Fibroblast of skin of scalp (primary cell): Measurements from ENCODE around the gene UNK.
A peak's percentile ranks its signal among the peaks of the same experiment; 100 is the strongest.
"Not testable (repeated sequence)": the region's sequence is repeated elsewhere in the genome, so short reads cannot be mapped to it uniquely, and the experiment has no call there.

ENCODE experiments used
- DNase-seq: peaks from one replicate; pipeline ENCODE4 v3.0.0-alpha.2; 2013

Gene UNK

DNA sequence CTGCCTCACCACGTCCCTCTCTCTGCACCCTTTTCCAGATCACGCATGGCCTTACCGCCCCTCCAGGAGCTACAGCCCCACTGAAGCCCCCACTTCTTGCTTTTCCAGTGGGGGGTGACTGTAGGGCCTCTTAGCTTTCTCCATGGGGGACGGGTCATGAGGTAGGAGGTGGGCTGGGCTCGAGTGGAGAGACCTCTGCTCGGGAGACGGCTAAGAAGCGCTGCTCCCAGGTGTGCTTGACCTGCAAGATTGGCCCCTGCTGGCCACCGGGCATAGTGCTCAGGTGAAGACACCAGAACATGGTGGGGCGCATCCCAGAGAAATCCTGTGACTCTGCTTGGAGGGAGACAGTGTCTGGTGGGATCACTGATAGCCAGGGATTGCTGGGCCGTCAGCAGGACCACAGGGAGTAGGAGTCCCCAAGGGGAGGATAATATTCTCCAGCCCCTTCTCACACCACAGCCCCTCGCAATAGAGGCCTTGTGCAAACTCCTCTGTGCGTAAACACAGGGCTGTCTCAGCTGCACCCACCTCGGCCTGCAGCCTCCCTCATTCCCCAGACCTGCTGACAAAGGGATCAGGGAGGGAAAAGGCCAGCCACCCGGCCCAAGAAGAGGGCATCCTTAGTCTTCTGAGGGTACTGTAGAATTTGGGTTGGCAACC lies 10.7 kb upstream of the UNK start:
- no peak for DNase-seq

DNA sequence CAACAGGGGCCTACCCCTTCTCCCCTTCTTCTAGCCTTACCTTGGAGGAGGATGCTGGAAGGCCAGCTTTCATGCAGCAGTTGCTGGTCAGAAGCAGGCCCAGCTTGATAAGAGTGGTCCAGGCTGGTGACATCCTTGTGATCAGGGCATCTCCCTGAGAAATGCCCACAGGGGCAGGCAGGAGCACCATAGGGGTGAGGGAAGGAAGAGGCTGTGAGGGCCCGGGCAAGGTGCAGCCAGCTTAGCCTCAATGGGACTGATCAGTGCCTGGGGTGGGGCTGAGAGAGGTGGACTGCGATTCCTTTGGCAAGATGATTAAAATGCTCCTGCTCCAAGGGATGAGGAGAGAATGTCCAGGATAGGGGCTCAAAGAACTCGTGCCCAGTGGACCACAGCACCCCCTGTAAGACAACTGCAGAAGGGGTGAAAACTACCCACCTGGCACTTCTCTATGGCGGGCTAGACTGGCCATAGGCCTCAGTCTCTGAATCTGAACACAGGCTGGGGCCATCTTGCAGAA lies 10.1 kb upstream of the UNK start:
- no peak for DNase-seq

DNA sequence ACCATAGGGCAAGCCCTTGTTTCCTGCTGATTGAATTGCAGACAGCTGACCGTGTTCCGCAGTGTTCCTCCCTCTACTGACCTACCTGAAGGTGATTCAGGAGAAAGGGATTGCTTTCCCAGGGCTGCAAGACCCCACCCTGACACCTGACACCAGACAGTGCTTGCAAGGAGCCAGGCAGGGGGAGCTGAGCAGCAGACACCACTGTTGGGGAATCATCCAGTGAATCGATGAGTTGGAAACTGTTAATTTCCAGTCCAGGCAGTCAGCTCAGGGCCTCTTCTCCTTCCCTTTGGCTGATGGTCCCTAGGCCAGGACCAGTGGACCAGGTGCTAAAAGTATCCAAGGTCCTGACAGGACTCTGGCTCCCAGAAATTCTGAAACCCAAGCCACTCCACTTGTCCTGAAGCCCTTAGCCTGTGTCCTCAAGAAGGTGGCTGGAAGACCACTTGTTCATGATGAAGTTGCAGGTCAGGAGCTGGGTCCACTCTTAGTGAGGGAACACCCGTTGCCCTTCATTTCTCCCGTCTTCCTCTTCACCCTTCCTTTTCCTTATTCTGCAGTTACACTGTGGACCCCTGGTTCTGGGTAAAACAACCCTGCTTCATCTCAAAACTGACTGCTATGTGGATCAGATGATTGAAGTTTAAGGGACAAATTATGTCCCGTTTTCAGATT lies 9.5 kb upstream of the UNK start:
- DNase-seq: peak; percentile 43

DNA sequence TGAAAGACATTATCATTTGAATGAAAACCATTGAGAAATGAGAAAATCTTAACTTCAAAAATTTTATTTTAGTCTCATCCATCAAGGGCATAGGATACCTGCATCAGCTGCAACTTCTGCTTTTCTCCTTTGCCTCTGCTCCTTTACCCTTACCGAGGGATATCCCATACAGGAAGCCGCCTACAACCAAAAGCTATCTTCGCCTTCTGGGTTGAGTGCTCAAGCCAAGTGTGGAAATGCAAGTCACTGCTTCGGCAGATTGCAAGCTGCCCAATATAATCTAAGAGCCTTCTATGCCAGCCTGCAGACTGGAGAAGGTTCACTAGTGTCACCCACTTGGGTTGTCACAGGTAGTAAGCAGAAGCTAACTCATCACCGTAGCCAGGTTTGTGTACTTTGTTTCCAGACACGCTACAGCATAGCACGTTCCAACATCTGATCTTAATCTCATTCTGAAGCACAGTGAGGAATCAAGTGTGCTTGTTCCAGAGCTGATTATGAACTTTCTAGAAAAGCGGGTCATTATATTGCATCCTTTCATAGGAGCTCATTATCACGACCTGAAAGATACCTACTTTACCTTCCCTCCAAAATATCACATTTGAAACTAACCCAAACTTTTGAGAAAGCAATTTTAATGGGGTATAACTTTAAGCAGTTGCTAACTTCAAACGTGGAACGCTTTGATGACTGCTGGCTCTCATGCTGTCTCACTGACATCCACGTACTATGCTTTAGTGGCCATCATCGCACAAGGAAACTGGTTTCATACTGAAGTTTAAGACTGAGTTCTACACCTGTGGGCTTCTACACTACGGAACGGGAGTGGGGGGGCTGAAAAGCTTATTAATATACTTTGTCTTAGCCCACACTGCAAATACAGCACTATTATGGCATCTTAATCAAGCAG lies 8.0 kb upstream of the UNK start:
- DNase-seq: peak; percentile 23

DNA sequence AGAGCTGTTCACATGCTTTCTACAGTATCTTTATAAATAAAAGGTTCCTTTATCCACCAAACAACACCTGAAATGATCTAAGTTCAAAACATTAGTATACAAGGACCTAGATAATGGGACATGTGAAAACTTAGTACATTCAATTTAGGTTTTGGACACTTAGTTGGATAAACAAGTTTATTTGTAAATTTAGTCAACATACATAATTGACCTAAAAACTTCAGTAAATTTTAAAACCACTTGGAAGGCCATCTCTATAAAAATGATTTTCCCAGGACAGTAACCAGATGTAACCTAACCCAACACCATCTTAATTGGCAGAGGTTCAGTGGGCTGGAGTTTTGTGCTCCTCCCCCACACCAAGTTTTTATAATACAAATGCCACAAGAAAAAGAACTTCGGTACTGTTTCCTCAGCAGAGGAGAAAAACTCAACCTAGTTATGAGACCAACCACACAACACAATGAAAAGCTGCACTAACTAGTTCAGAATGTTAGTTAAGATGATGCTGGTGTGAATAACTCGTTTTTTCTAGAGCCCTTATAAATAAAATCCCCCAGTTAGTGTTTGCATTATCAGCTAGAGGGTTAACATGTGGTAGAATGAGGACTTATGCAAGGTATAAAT lies 7.2 kb upstream of the UNK start:
- DNase-seq: peak; percentile 21

DNA sequence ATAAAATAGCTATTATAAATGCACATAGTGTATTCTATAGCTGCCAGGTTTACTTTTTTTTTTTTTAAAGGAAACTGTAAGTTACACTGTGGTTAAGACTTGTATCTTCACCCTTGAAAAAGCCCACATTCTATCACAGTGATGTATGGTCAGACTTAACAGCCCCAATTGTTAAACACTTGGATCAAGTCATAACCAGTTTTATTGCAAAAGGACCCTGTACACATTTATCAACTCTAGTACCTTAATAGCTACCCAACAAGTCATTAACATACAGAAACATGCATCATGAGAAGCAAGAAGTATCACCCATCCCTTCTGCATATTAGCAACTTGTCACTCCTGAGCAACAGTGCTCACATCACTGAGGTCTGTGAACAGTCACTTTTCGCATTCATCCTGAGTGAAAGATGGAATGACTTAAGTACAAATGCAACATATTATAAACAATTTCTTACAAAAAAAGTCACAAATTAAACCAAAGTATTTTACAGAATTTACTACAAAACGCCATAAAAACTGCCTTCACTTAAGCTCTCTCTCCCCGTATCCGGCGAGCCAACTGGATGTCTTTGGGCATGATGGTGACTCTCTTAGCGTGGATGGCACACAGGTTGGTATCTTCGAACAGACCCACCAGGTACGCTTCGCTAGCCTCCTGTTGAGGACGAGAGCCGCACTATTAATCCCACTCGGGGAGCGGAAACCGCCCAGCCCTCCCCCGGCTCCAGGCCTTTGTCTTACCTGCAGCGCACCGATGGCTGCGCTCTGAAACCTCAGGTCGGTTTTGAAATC lies 6.3 kb upstream of the UNK start:
- not testable (repeated sequence) for DNase-seq

DNA sequence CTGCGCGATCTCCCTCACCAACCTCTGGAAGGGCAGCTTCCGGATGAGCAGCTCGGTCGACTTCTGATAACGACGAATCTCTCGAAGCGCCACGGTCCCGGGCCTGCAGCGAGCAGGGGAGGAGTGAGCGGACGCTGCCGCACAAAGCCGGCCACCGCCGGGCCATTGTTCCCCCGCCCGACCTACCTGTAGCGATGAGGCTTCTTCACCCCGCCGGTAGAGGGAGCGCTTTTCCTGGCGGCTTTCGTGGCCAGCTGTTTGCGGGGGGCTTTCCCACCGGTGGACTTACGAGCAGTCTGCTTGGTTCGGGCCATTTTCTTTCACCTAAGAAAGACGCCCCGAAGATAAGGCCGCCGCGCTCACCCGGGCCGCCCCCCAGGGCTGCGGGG lies 5.8 kb upstream of the UNK start:
- no peak for DNase-seq

DNA sequence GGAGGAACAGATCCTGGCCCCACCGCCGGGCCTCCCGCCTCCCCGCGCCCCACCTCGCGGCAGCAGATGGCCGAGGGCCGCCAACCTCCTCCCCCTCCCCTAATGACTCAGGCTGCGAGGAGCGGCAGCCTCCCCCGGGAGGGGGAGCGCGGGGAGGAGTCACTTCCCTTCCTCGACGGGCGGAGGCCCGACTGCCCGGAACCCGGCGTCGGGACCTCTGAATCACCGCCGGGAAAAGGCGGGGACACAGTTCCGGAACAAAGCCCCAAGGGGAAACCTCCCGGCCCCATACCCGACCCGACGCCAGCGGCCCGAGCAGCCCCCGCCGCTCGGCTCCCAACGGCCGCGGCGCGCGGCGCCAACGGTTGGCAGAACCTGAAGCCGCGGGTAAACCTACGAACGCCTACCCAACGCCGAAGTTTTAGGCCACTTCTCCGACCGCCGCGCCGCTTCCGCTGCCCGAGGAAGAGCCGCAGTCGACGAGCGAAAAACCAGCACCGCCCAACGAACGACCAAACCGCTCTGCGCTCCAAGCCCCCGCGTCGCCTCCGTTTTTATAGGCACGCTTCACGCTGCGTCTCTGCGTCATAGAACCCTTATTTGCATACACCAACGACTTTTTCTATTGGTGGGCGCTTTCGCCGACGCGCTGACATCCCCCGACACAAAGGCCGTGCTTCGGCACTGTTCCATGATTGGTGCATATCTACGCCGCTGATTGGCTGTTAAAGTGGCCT lies 5.2 kb upstream of the UNK start:
- DNase-seq: peak; percentile 100

DNA sequence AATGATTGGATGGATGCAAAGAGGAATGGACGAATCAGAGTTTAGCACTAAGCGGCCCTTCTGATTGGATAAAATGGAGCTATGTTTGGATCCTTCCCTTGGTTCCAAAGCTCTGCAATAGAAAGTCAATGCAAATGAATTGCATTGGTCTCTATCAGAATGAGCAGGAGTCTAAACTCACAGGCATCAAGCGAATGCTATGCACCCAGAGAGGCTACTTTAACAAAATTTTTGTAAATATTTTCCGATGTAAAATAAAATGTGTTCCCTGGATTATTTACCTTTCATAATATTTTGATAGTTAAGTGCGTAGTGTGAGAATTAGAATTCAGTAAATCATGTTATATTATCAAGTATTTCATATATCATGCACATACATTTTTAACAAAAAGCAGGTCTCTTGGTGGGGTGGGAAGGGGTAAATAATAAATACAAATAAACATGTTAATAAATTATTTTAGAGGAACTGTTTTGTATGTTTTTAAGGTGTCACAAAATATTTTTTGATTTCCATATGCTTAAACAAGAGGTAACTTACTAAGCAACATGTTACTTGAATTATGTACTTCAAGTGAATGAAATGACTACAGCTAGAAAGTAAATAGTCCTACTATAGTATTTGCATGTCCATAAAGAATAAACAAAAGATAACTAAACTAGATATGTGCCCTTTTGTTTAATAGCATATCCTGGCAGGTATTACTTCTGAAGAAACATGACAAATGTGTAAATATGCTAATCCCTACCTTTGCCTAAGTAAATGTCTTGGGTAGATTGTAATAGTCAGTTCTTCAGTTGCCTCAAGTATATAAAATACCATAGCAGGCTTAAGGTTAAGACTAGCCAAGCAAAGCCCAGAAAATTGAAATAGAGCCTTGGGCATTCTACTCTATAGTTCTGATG lies 4.4 kb upstream of the UNK start:
- no peak for DNase-seq

DNA sequence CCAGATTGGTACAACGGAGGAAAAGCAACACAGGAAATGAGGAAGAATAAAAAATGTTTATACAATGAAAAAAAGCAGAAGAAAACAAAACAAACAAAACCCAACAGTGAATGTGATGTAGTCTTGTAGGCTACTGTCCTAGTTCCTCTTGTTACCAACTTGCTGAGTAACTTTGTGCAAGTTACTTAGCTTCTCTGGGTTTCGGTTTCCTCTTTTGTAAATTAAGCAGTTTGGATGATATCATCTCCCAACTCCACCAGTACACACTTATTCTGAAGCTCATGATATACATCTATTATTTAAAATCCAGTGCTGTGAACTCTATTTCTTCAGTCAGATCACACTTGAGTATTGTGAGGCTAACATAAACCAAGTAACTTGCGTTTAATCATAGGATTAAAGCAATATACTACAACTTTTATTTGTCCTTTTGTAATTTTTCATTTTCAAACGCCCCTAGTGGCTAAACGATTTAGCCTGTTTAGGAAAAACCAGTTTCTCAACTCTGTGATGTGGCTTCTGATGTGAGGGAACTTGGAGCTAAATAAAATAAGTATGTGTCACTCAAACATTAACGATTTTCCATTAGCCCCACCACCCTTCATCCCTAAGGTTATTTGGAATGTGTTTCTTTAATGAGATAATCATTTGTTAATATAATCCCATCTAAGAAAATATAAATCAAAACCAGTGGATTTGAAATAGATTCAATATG lies 1.4 kb upstream of the UNK start:
- peak; percentile 69 for DNase-seq

DNA sequence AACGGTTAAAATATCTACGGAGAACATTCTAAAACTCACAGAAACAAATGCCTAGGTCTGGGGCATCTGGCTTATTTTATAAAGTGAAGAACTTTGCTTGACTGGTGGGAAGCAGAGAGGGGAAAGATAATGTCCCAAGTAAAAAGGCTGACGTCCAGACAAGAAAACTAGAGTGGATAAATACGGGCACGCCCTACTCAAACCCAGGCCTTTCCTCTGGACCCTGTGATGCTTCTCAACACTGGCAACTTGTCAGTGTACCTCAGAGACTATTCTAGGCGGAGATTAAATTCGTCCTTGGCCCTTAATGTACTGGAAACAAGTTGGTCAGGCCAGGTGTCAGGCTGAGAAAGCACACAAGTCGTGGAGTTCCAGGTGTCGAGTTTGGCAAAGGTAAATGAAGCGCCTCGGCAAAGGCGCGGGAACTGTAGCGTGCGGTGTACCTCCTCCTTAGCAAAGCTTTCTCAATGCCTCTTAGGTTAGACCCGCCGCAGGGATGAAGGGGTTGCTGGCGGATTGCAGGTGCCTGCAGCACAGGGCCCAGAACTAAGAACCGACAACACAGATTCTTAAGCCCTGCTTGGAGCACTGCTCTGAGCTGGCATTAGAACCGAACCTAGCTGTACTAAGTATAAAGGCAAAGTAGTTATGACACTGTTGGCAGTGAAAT lies 668 bp upstream of the UNK start:
- DNase-seq: no peak

DNA sequence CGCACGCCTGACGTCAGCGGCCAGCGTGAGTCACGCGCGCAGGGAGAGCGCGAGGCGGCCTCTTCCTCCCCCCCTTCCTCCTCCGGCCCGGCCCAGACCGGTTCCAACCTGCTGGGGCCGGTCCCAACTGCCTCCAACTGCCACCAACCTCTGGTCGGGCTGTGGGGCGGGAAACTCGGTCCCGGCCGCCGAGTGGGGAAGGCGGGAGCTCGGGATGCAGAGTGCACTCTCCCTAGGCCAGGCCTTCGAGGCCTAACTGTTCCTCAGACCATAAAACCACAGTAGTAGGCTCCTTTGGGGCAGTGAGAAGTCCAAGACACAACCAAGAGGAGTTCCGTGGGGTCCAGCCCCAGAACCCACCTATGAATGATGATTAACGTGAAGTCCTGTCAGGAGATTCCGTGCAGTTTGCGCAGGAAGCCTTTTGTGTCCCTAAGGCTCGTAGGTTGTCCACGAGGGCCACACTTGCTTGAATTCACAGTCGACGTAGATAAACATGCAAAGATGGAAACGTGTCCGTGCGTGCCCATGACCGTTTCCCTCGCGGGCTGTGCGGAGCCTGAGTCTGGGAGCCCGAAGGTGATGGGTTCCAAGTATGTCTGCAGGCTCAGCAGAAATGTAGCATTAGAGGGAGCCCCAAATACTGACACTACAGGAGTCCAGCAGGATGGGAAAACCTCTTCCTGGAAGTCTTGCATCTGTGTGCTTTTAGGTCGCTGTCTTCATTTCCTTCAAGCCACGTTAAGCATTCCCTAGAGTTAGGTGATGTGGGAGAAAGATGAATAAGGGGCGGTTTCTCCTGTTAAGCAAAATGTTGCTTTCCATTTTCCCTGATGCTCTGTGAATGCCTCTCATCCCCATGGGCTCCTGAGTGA lies 647 bp downstream of the UNK start:
- DNase-seq: peak; percentile 96

DNA sequence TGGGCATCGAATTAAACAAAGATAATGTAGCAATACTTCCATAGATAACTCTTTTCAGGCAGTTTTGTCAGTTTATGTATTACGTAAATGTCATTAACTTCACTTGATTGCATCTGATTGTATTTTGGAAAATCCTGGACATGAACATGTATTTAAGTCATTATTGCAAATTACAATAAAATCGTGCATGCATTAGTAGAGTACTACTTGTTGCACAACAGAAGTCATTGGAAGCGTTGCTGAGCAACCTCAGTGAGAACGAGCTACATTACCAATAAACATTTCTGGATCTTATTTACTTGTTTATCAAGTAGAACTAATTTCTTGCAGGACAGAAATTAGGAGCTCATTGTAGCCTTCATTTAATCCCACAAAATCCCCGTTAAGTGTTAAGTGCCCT lies 6.6 kb downstream of the UNK start:
- DNase-seq: no peak

DNA sequence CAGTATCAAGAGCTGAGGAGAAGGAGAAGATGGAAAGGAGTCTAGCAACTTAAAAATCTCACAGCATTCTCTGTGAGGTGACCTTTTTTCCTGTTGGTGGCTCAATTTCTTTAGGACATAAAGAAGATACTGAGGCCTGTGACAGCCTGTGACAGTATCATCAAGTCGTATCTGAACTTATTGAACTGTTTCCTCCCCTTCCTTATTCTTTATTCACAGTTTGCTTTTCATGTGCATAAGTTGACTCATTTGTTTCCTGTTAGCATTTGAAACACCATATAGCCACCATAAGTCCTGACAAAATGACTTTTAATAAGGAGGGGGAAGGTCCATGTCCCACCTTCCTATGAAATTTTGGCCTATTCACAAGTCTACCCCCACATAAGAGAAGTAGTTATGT lies 8.9 kb downstream of the UNK start:
- no peak for DNase-seq

DNA sequence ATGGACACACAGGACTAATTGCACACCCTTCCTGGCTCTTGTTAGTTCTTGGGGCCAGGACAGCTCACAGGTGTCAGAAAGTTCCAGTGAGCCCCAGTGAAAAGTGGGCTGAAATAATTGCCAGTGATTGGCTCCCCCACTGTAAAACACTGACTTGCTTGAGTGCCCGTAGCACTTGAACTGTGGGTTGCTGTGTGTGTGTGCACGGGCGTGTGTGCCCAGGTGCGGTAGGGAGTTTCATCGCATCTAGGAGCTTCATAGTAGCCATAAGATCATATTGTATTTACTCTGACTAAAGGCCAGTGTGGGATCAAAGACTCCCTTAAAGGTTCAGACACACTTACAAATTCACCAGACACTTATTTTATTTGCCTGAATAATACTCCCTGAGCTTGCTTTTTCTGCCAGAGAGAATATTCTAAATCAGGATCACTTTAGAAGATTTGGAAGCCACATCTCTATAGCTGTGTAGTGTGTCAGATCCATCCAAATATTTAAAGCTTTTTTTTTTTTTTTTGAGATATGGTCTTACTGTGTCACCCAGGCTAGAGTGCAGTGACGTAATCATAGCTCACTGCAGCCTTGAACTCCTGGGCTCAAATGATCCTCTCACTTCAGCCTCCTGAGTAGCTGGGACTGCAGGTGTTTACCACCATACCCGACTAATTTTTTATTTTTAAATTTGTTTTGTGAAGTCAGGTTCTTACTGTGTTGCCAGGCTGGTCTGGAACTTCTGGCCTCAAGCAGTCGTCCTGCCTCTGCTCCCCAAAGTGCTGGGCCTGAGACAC lies 11.4 kb downstream of the UNK start:
- DNase-seq: no peak

DNA sequence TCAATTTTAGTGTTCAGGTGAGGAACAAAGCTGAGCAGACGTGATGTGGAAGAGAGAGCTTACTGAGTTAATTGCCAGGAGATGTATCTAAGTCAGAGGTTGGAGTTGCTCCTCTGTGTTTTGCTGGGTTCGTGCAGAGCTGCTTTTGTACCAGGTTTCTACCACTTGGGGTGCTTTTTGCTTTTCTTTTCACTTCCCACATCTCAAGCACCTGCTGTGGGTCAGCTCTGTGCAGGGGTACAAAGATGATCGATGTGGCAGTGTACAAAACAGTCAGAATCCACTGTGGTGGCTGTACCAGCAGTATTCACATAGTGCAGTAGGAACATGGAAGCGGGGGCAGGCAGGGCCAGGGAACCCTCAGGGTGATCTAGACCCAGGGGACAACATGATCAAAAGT lies 14.8 kb downstream of the UNK start:
- no peak for DNase-seq

DNA sequence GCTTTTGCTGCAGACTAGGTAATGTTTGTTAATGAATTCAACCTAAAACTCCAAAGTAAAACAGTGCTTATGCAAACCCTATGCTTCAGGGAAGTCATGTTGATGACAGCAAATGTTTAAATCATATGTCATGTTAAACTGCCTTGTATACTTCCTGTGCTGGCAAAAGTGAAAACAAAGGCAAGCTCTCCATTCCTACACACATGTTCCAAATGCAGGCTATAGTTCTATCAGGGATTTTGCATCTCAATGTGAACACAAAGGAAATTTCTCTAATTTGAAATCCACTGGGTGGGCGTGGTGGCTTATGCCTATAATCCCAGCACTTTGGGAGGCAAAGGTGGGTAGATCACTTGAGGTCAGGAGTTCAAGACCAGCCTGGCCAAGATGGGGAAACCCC lies 19.3 kb downstream of the UNK start:
- DNase-seq: no peak
